ENCODE measurements around the gene TMEM108. TPM values are rescaled to one million over a fixed set of nuclear protein-coding genes. Genes with fewer than 3 reads are reported as not detected.

TMEM108 gene
- total and polyA plus RNA-seq, 2 experiments from 2014 or later: 7.4 to 15.3 TPM

DNA sequence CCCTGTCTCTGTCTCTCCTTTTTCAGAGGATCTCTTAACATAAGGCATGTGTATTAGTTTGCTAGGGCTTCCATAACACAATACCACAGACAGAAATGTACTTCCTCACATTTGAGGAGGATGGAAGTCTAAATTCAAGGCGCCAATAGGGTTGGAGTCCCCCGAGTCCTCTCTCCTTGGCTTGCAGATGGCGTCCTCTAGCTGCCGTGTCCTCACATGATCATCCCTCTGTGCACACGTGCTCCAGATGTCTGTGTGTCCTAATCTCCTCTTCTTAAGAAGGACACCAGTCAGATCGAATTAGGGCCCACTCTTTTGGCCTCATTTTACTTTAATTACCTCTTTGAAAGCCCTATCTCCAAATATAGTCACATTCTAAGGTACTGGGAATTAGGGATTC is 338.6 kb downstream of the TMEM108 start:
- Histone ChIP-seq H3K4me3 (no peak overlapping the region), H3K9me2 (ENCODE audit: insufficient read depth) (no peaks in the 10 kb centered on the region), H3K4me2 (no peak overlapping the region), H3K27ac (ENCODE audit: low read depth) (no peak overlapping the region), H3K79me2 (replicated peaks; ENCODE audit: insufficient read depth) (no peaks in the 10 kb centered on the region), H4K20me1 (replicated peaks; ENCODE audit: insufficient read depth) (no peaks in the 10 kb centered on the region), H3F3A (replicated peaks; ENCODE audit: low read depth) (no peaks in the 10 kb centered on the region), H3K36me3 (ENCODE audit: insufficient read depth) (no peaks in the 10 kb centered on the region), H3K4me1 (ENCODE audit: insufficient read depth) (peaks cover 18% of the 10 kb centered on the region), H3K27me3 (ENCODE audit: insufficient read depth) (no peaks in the 10 kb centered on the region), H2AFZ (no peak overlapping the region)
- H3K27me3 Mint-ChIP-seq (ENCODE audit: insufficient read depth, low read depth, poor library complexity): peaks cover 2% of the 10 kb centered on the region
- ATAC-seq: peak; percentile 41; the same call in 2 of the 3 replicates
- TF ChIP-seq NANOG (IDR thresholded peaks at IDR 0.05; ENCODE audit: borderline replicate concordance): no peak
- TF ChIP-seq, protein P1, sequence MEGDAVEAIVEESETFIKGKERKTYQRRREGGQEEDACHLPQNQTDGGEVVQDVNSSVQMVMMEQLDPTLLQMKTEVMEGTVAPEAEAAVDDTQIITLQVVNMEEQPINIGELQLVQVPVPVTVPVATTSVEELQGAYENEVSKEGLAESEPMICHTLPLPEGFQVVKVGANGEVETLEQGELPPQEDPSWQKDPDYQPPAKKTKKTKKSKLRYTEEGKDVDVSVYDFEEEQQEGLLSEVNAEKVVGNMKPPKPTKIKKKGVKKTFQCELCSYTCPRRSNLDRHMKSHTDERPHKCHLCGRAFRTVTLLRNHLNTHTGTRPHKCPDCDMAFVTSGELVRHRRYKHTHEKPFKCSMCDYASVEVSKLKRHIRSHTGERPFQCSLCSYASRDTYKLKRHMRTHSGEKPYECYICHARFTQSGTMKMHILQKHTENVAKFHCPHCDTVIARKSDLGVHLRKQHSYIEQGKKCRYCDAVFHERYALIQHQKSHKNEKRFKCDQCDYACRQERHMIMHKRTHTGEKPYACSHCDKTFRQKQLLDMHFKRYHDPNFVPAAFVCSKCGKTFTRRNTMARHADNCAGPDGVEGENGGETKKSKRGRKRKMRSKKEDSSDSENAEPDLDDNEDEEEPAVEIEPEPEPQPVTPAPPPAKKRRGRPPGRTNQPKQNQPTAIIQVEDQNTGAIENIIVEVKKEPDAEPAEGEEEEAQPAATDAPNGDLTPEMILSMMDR (conservative IDR thresholded peaks at IDR 0.05; ENCODE audit: low read depth in 2 of 2): peak; percentile 27 to 68; a peak in 3 of 4 replicates
- peaks cover 3% of the 10 kb centered on the region; the same call in 1 of the 3 replicates for H3K36me3 Mint-ChIP-seq (ENCODE audit: low read depth)
- no peak overlapping the region for H3K27ac Mint-ChIP-seq
- no peaks in the 10 kb centered on the region for H3K9me3 Mint-ChIP-seq
- H3K4me3 Mint-ChIP-seq: no peak overlapping the region
- peaks cover 19% of the 10 kb centered on the region for H3K4me1 Mint-ChIP-seq
- no peak for DNase-seq (ENCODE audit: low spot score)

DNA sequence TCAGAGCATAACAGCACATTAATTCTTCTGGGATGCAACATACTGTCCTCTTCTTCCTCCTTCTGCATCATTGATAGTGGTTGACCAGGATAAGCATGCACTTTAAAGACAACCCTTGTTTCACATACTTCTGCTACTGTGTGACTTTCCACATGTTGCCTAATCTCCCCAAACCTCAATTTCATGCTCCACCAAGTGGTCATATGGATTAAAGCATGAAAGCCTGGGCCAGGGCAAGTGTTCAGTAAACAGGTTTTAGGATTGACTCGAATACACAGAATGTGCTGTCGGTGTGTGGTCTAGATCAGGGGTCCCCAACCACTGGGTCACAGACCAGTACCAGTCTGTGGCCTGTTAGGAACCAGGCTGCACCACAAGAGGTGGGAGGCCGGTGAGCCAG is 339.2 kb downstream of the TMEM108 start:
- peak; percentile 49 for DNase-seq (ENCODE audit: low spot score)
- H3K4me1 ChIP-seq (ENCODE audit: insufficient read depth): peaks cover 18% of the 10 kb centered on the region
- ATAC-seq: peak; percentile 52
- H2AFZ ChIP-seq: no peak overlapping the region
- peaks cover 2% of the 10 kb centered on the region for H3K27me3 Mint-ChIP-seq (ENCODE audit: insufficient read depth, low read depth, poor library complexity)
- H3K27ac ChIP-seq (ENCODE audit: low read depth): no peak overlapping the region
- H3K4me3 ChIP-seq: no peak overlapping the region
- no peak overlapping the region for H3K4me3 Mint-ChIP-seq
- H3K9me3 Mint-ChIP-seq: no peaks in the 10 kb centered on the region
- TF ChIP-seq, protein P2, sequence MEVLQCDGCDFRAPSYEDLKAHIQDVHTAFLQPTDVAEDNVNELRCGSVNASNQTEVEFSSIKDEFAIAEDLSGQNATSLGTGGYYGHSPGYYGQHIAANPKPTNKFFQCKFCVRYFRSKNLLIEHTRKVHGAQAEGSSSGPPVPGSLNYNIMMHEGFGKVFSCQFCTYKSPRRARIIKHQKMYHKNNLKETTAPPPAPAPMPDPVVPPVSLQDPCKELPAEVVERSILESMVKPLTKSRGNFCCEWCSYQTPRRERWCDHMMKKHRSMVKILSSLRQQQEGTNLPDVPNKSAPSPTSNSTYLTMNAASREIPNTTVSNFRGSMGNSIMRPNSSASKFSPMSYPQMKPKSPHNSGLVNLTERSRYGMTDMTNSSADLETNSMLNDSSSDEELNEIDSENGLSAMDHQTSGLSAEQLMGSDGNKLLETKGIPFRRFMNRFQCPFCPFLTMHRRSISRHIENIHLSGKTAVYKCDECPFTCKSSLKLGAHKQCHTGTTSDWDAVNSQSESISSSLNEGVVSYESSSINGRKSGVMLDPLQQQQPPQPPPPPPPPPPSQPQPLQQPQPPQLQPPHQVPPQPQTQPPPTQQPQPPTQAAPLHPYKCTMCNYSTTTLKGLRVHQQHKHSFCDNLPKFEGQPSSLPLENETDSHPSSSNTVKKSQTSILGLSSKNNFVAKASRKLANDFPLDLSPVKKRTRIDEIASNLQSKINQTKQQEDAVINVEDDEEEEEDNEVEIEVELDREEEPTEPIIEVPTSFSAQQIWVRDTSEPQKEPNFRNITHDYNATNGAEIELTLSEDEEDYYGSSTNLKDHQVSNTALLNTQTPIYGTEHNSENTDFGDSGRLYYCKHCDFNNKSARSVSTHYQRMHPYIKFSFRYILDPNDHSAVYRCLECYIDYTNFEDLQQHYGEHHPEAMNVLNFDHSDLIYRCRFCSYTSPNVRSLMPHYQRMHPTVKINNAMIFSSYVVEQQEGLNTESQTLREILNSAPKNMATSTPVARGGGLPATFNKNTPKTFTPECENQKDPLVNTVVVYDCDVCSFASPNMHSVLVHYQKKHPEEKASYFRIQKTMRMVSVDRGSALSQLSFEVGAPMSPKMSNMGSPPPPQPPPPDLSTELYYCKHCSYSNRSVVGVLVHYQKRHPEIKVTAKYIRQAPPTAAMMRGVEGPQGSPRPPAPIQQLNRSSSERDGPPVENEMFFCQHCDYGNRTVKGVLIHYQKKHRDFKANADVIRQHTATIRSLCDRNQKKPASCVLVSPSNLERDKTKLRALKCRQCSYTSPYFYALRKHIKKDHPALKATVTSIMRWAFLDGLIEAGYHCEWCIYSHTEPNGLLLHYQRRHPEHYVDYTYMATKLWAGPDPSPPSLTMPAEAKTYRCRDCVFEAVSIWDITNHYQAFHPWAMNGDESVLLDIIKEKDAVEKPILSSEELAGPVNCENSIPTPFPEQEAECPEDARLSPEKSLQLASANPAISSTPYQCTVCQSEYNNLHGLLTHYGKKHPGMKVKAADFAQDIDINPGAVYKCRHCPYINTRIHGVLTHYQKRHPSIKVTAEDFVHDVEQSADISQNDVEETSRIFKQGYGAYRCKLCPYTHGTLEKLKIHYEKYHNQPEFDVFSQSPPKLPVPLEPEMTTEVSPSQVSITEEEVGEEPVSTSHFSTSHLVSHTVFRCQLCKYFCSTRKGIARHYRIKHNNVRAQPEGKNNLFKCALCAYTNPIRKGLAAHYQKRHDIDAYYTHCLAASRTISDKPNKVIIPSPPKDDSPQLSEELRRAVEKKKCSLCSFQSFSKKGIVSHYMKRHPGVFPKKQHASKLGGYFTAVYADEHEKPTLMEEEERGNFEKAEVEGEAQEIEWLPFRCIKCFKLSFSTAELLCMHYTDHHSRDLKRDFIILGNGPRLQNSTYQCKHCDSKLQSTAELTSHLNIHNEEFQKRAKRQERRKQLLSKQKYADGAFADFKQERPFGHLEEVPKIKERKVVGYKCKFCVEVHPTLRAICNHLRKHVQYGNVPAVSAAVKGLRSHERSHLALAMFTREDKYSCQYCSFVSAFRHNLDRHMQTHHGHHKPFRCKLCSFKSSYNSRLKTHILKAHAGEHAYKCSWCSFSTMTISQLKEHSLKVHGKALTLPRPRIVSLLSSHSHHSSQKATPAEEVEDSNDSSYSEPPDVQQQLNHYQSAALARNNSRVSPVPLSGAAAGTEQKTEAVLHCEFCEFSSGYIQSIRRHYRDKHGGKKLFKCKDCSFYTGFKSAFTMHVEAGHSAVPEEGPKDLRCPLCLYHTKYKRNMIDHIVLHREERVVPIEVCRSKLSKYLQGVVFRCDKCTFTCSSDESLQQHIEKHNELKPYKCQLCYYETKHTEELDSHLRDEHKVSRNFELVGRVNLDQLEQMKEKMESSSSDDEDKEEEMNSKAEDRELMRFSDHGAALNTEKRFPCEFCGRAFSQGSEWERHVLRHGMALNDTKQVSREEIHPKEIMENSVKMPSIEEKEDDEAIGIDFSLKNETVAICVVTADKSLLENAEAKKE (CRISPR knock-in tag; IDR thresholded peaks at IDR 0.05): no peak
- TF ChIP-seq, protein P1 (conservative IDR thresholded peaks at IDR 0.05; ENCODE audit: low read depth in 2 of 2): peak; percentile 40 to 68
- H3K36me3 Mint-ChIP-seq (ENCODE audit: low read depth): peaks cover 3% of the 10 kb centered on the region; the same call in 1 of the 3 replicates
- H3K27me3 ChIP-seq (ENCODE audit: insufficient read depth): no peaks in the 10 kb centered on the region
- peaks cover 19% of the 10 kb centered on the region for H3K4me1 Mint-ChIP-seq
- no peaks in the 10 kb centered on the region for H3F3A ChIP-seq (replicated peaks; ENCODE audit: low read depth)
- no peak overlapping the region for H3K4me2 ChIP-seq
- H3K79me2 ChIP-seq (replicated peaks; ENCODE audit: insufficient read depth): no peaks in the 10 kb centered on the region
- no peaks in the 10 kb centered on the region for H3K36me3 ChIP-seq (ENCODE audit: insufficient read depth)
- H3K27ac Mint-ChIP-seq: no peak overlapping the region
- H4K20me1 ChIP-seq (replicated peaks; ENCODE audit: insufficient read depth): no peaks in the 10 kb centered on the region
- no peaks in the 10 kb centered on the region for H3K9me2 ChIP-seq (ENCODE audit: insufficient read depth)
